Upper lobe of left lung (tissue), 4 donors: ENCODE results near the gene TMEM150A.

ENCODE experiments used
- CTCF ChIP-seq, 6 experiments: fragments of 450-650 bp in 4 of 6; fragments of 200-600 bp in 2 of 6; sonication (generic) in 2 of 6; IDR thresholded peaks; one replicate each; pipeline ENCODE4 v1.5.1; 2016 to 2019; ENCODE audit warnings: antibody characterized with exemption in 6 of 6
- POLR2AphosphoS5 ChIP-seq, 2 donors: sonication (generic); formaldehyde crosslinking; IDR thresholded peaks; one replicate each; pipeline ENCODE4 v1.5.1; 2017; ENCODE audit warnings: antibody characterized with exemption in 2 of 2

- TF ChIP-seq CTCF (IDR thresholded peaks at IDR 0.05) (no peak), POLR2AphosphoS5 (IDR thresholded peaks at IDR 0.05) (no peak)
Observed at GRCh38 chr2:85611217-85611704, 8.8 kb upstream of the TMEM150A start.
